Activated CD4-positive, alpha-beta T cell treated with anti-CD3 and anti-CD28 coated beads for 24 hours (primary cell): ENCODE results near the gene DARS1.
A peak's percentile ranks its signal among the peaks of the same experiment; 100 is the strongest.
"Not testable (repeated sequence)": the region's sequence is repeated elsewhere in the genome, so short reads cannot be mapped to it uniquely, and the experiment has no call there.

Experiments used
- DNase-seq, 2 donors: peaks; one replicate each; pipeline ENCODE4 v3.0.0-alpha.2; 2020; ENCODE audit warnings: low read depth in 2 of 2

Gene DARS1

DNA sequence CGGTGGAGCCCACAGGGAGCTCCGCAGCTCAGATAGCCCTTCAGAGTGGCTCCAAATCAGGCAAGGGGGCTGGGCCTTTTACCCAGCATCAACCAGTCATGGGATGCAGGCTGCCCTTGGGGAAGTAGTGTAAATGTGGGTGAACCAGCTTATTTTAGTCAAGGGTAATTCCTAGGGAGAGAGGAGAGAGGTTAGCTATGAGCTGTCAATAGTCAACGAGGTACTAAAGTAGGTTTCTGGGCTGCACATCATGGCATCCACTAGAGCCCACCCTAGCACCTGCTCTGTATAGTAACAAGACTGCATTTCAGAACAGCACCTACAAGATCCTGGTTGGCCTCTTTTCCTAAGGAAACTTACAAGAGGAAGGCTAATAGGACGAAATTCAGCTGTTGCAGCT, 99.7 kb downstream of the DARS1 start:
- no peak for DNase-seq

DNA sequence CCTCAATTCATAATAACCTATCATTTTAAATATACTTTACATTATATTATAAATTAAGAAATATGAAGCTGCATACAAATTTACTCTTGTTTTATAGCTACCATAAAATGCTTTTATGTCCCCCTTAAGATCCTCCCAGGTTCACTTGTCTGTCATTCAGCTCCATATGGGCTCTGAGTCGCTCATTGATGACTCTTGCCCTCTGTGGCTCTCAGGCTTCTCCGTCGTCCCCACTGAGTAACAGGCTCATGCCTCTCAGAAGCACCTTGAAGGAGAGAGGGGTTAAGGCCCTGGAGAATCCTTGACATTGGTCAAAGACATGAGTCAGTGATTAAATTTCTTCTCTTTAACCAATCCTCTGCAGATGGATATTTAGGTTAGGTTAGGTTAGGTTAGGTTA, 103.0 kb downstream of the DARS1 start:
- DNase-seq, result no peak

DNA sequence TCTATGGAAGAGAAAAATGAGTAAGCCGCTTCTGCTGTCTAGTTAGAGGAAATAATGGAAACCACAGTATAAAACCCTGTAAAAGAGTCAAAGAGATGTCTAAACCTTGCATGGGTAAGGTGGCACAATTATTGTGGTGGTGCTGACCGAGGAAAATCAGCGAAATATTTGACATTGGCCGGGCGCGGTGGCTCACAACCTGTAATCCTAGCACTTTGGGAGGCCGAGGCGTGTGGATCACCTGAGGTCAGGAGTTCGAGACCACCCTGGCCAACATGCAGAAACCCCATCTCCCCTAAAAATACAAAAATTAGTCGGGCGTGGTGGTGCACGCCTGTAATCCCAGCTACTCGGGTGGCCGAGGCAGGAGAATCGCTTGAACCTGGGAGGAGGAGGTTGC, 108.7 kb downstream of the DARS1 start:
- not testable (repeated sequence) for DNase-seq

DNA sequence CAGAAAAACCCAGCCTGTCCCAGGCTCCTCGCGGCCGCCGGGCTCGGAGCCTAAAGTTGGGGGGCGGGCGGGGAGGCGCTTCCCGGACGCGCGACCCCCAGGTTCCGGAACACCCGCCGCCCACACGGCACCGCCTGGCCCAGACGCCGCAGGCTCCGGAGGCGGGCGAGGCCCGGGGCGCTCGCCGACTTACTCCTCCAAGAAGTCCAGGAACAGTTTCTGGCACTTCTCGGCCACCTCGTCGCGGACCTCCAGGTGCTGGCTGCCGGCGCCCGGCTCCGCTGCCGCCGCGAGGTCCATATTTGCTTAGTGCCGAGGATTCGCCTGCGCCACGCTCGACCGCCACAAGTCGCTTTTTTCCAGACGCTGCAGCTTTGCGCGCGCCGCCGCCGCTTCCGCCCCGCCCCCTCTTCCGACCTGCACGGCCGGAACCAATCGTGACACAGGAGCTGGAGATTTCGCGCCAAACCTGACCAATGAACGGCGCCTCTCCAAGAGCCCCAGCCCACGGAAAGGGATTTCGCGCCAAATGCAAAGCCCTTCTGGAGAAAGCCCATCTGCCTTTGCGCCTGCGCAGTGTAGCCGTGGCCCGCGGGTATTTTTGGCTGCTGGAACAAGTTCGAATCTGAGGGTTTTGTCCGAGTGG, 109.2 kb downstream of the DARS1 start, which contains the start of gene MCM6:
Gene MCM6 (minus strand): TSS at position 378 of the 646 bp plus-strand sequence. CDS start 78 bp downstream, at position 300.
- DNase-seq, result peak; percentile 99

DNA sequence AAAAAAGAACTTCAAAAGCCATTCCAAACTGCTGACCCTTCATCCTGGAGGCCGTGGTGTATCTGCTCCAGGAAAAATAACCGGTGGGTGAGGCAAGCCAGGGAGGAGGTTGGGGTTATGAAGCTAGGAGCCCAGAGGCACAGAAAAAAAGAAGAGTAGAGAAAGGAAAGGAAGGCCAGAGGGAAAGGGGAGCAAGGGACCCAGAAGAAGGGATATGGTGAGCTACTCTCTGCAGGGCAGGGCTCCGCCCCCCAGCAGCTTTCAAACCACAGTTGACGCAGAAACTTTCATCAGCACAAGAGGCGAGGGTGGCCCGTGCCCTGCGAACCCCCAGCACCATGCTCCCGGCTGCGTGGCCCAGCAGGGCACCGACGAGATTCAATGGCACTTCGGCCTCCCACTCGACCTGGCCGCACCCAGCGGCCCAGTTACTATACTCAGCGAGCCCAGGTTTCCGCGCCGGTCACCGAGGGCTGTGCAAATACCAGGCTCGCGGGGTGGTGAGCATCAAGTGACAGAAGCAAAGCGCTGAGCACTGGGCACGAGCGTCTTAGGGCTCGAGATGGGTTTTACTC, 109.8 kb downstream of the DARS1 start:
- DNase-seq, result peak; percentile 61

DNA sequence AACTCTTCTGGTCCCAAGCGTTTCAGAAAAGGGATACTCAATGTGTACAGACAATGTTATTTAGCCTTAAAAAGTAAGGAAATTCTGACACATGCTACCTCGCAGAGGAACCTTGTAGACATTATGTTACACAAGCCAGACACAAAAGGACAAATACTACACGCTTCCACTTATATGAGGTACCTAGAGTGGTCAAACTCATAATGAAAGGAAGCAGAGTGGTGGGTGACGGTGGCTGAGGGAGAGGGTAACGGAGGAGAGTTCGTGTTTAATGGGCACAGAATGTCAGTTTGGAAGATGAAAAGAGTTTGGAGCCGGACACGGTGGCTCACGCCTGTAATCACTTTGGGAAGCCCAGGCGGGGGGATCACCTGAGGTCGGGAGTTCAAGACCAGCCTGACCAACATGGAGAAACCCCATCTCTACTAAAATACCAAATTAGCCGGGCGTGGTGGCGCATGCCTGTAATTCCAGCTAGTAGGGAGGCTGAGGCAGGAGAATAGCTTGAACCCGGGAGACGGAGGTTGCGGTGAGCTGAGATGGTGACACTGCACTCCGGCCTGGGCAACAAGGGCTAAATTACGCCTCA, 110.6 kb downstream of the DARS1 start:
- no peak for DNase-seq

DNA sequence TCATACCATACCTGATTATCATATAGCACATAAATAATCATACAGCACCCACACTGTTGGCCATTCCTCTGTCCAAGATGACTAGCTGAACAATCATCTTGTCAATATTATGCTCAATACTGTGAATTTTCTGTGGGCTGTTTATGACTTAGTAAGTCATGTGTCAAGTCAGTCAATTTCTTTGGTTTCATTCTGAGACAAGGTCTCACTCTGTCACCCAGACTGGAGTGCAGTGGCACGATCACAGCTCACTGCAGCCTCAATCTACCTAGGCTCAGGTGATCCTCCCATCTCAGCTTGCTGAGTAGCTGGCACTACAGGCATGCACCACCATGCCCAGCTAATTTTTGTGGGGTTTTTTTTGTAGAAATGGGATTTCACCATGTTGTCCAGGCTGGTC, 114.9 kb downstream of the DARS1 start:
- no peak for DNase-seq

DNA sequence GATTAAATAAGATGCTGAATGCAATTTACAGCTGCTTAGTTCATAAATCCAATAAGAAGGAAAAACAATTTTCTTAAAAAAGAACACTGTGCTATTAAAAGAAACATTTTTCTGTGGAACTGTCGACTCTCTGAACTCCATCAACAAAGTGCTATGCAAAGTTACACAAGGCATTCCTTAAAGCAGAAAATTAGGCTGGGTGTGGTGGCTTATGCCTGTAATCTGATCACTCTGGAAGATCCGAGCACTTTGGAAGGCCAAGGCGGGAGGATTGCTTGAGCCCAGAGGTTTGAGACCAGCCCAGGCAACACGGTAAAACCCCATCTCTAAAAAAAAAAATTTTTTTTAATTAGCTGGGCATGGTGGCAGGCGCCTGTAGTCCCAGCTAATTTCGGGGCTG, 122.2 kb downstream of the DARS1 start:
- DNase-seq, result no peak

DNA sequence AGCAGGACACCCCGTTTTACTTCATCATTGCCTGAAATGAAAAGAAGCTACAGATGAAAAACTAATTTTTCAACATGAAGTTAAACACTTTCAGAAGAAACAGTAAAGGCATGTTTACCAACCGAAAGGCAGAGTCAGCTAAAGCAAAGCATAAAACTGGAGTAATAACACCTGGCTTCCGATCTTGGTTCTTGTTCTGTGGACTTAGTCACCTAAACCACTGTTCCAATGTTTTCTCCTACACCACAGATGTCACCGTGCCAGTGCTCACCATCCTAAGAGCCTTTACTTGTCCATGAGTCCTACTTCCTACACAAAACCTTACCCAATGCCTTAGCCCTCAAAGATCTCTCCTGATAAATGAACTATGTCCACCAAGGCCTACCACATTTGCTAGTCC, 122.7 kb downstream of the DARS1 start:
- no peak for DNase-seq
